Astrocyte (in vitro differentiated cells and primary cell): ENCODE data around the gene CALML6. TPM values are rescaled to one million over a fixed set of nuclear protein-coding genes. Genes with fewer than 3 reads are reported as not detected.

ENCODE experiments used
- DNase-seq: peaks from one replicate; pipeline ENCODE4 v3.0.0-alpha.2; 2010; ENCODE audit warnings: low read depth
- FAIRE-seq: peaks from 2 replicates; lab custom pipeline; 2011; peaks lifted over from hg19 to GRCh38; lab: Jason Lieb, UNC
- H2AFZ ChIP-seq: 2 replicates; pipeline ENCODE4 v1.6.0; 2012; ENCODE audit warnings: low read depth, low read length, inconsistent platforms
- H3K27ac ChIP-seq: 2 replicates; pipeline ENCODE4 v1.5.1; 2011; ENCODE audit warnings: low read depth, low read length, inconsistent platforms
- H3K27me3 ChIP-seq: 2 replicates; pipeline ENCODE4 v1.6.0; 2011; ENCODE audit warnings: low read length, inconsistent platforms; ENCODE audit not compliant: insufficient read depth
- H3K36me3 ChIP-seq: 2 replicates; pipeline ENCODE4 v1.5.1; 2011; ENCODE audit warnings: low read length, inconsistent platforms; ENCODE audit not compliant: insufficient read depth
- H3K4me1 ChIP-seq: 2 replicates; pipeline ENCODE4 v1.5.1; 2011; ENCODE audit warnings: low read length, inconsistent platforms; ENCODE audit not compliant: insufficient read depth
- H3K4me2 ChIP-seq: 2 replicates; pipeline ENCODE4 v1.6.0; 2012; ENCODE audit warnings: low read length, inconsistent platforms
- H3K4me3 ChIP-seq: 2 replicates; pipeline ENCODE4 v1.5.1; 2011; ENCODE audit warnings: low read depth, mild to moderate bottlenecking, low read length, inconsistent platforms; ENCODE audit not compliant: insufficient read depth
- H3K79me2 ChIP-seq: 2 replicates; pipeline ENCODE4 v1.6.0; 2012; ENCODE audit warnings: mild to moderate bottlenecking, low read length, inconsistent platforms; ENCODE audit not compliant: insufficient read depth
- H3K9ac ChIP-seq: 2 replicates; pipeline ENCODE4 v1.6.0; 2012; ENCODE audit warnings: mild to moderate bottlenecking, low read length, inconsistent platforms
- H3K9me3 ChIP-seq: 2 replicates; pipeline ENCODE4 v1.5.1; 2012; ENCODE audit warnings: low read depth, mild to moderate bottlenecking, low read length, inconsistent platforms; ENCODE audit not compliant: insufficient read depth
- H4K20me1 ChIP-seq: 2 replicates; pipeline ENCODE4 v1.6.0; 2012; ENCODE audit warnings: low read length, inconsistent platforms; ENCODE audit not compliant: insufficient read depth
- H3K27ac Mint-ChIP-seq: one replicate; pipeline ENCODE4 v1.8.0; 2021; ENCODE audit warnings: mild to moderate bottlenecking, mixed read lengths; ENCODE audit not compliant: unreplicated experiment
- H3K27me3 Mint-ChIP-seq: one replicate; pipeline ENCODE4 v1.8.0; 2021; ENCODE audit warnings: low read depth, mixed read lengths; ENCODE audit not compliant: unreplicated experiment
- H3K36me3 Mint-ChIP-seq: one replicate; pipeline ENCODE4 v1.8.0; 2021; ENCODE audit warnings: low read depth, mixed read lengths; ENCODE audit not compliant: unreplicated experiment
- H3K4me1 Mint-ChIP-seq: one replicate; pipeline ENCODE4 v1.8.0; 2021; ENCODE audit warnings: low read depth, mixed read lengths; ENCODE audit not compliant: unreplicated experiment
- H3K4me3 Mint-ChIP-seq: one replicate; pipeline ENCODE4 v1.8.0; 2021; ENCODE audit warnings: mild to moderate bottlenecking, moderate library complexity, mixed read lengths; ENCODE audit not compliant: unreplicated experiment
- H3K9me3 Mint-ChIP-seq: one replicate; pipeline ENCODE4 v1.8.0; 2021; ENCODE audit warnings: mild to moderate bottlenecking, mixed read lengths; ENCODE audit not compliant: unreplicated experiment
- CTCF ChIP-seq: IDR thresholded peaks from 2 replicates; pipeline ENCODE4 v1.5.1; 2011; ENCODE audit warnings: low read depth, mild to moderate bottlenecking, inconsistent platforms, low read length, moderate library complexity; ENCODE audit not compliant: insufficient read depth
- EZH2 ChIP-seq: IDR thresholded peaks from 2 replicates; pipeline ENCODE4 v1.6.1; 2012; ENCODE audit warnings: mild to moderate bottlenecking, low read length, inconsistent platforms; ENCODE audit not compliant: insufficient read depth
- total RNA-seq: library from RNA; stranded (reverse); gene quantifications from 2 replicates; pipeline ENCODE4 v1.2.1, GENCODE V29; 2021

Gene CALML6
- total RNA-seq, 1 donor from 2014 or later, result 0.91 TPM

- H3K79me2 ChIP-seq, result peaks cover 4% of the 10 kb centered on the region
- no peaks in the 10 kb centered on the region for H3K27me3 ChIP-seq
- H3K9me3 ChIP-seq, result no peaks in the 10 kb centered on the region
- DNase-seq, result peak; percentile 47
- no peak overlapping the region for H3K4me2 ChIP-seq
- peak; percentile 84 for TF ChIP-seq CTCF
- no peak for TF ChIP-seq EZH2
- H3K27ac ChIP-seq, result no peak overlapping the region
- no peaks in the 10 kb centered on the region for H3K36me3 ChIP-seq
- Mint-ChIP-seq H3K36me3 (no peaks in the 10 kb centered on the region), H3K4me1 (peaks cover 10% of the 10 kb centered on the region), H3K27me3 (peaks cover 5% of the 10 kb centered on the region), H3K27ac (peak overlapping the region; percentile 72), H3K4me3 (peak overlapping the region; percentile 76), H3K9me3 (no peaks in the 10 kb centered on the region)
- no peak overlapping the region for H3K9ac ChIP-seq
- no peak overlapping the region for H2AFZ ChIP-seq
- H3K4me3 ChIP-seq, result no peak overlapping the region
- no peak for FAIRE-seq
- H4K20me1 ChIP-seq, result no peaks in the 10 kb centered on the region
- peaks cover 12% of the 10 kb centered on the region for H3K4me1 ChIP-seq
Measured at GRCh38 chr1:1906185-1907097, 8.6 kb upstream of the CALML6 start.

GRCh38 chr1:1907098-1907736, 7.8 kb upstream of the CALML6 start:
- H3K4me3 ChIP-seq, result no peak overlapping the region

More at GRCh38 chr1:1907098-1907736, 7.8 kb upstream of the CALML6 start:
- FAIRE-seq (no peak), DNase-seq (no peak)
- no peak overlapping the region for H3K9ac ChIP-seq
- H4K20me1 ChIP-seq, result no peaks in the 10 kb centered on the region
- Mint-ChIP-seq H3K4me3 (no peak overlapping the region), H3K9me3 (no peaks in the 10 kb centered on the region), H3K4me1 (peaks cover 10% of the 10 kb centered on the region), H3K36me3 (no peaks in the 10 kb centered on the region), H3K27me3 (peaks cover 5% of the 10 kb centered on the region), H3K27ac (peak overlapping the region; percentile 80)
- no peak overlapping the region for H3K27ac ChIP-seq
- no peak for TF ChIP-seq CTCF
- no peak for TF ChIP-seq EZH2
- H2AFZ ChIP-seq, result no peak overlapping the region
- H3K27me3 ChIP-seq, result no peaks in the 10 kb centered on the region
- H3K9me3 ChIP-seq, result no peaks in the 10 kb centered on the region
- H3K36me3 ChIP-seq, result no peaks in the 10 kb centered on the region
- no peak overlapping the region for H3K4me2 ChIP-seq
- H3K4me1 ChIP-seq, result peaks cover 12% of the 10 kb centered on the region
- peaks cover 4% of the 10 kb centered on the region for H3K79me2 ChIP-seq
